ENCODE results near the gene ENGASE.

ENGASE gene

DNA sequence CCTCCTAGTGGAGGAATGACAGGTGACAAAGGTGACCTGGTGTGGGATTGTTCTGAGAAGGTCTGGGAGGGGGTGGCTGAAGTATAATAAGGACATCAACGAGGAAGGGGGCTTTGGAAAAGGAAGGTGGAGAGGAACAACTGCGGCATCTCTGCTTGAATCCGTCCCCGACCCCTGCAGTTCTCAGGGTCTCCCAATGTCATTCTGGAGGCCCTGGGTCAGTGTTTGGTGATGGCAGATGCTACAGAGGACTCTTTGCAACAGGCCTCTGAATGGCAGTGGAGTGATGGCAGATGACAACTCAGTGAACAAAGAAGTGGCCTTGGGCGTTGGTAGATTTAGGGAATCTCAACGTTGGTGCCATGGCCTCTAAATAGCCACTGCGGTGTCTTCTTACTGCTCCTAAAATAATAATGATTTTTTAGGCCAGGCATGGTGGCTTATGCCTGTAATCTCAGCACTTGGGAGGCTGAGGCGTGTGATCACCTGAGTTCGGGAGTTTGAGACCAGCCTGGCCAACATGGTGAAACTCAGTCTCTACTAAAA lies 1.3 kb downstream of the ENGASE start:
- no peak for DNase-seq
- in situ Hi-C loops (cut with MboI; ENCODE audit: low pct_unique_long_range_greater_than_20kb, low sequenced_read_pairs): no loop called here

DNA sequence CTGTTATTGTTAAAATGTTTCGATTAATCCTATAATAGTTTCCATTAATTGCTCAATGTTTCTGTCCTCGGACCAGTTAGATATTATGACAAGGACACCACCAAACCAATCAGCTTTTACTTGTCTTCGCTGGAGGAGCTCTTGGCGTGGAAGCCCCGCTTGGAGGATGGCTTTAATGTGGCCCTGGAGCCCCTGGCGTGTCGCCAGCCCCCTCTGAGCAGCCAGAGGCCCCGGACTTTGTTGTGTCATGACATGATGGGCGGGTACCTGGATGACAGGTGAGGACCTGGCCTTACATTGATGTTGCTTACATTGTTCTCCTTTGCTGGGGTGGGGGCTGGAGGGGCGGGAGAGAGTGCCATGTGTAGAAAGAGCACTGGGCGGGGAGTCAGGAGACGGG lies 3.0 kb downstream of the ENGASE start:
- in situ Hi-C loops (cut with MboI; ENCODE audit: low pct_unique_long_range_greater_than_20kb, low sequenced_read_pairs): no loop called here
- no peak for DNase-seq

GRCh38 chr17:79078476-79079190 lies 4.0 kb downstream of the ENGASE start:
- DNase-seq: no peak
- in situ Hi-C loops (cut with MboI; ENCODE audit: low pct_unique_long_range_greater_than_20kb, low sequenced_read_pairs): no loop called here

DNA sequence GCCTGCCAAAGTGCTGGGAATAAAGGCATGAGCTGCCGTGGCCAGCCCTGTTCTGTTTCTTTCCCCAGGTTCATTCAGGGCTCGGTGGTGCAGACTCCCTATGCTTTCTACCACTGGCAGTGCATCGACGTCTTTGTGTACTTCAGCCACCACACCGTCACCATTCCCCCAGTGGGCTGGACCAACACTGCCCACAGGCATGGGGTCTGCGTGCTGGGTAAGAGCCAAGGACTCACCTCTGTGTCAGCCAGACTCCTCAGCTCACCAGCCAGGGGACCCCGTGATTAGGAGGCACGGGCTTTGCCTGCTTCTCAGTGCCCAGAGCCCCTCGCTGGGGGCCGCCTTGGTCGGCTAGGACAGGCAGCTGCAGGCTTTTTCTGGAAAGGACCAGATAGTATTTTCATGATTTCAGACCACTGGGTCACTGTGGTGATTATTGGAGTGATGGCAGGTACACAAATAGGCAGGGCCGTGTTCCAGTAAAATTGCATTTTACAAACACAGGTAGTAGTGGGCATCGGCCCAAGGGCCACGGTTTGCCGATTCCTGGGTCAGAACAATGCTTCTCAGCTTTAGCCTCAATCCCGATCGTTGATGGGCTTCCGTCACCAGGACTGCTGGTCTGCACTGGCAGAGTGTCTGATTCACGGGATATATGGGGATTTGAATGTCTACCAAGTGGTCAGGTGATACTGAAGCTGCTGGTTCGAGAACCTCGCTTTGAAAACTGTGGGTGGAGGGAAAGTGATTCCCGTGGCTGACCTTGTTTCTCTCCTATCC lies 5.0 kb downstream of the ENGASE start:
- in situ Hi-C loops (cut with MboI; ENCODE audit: low pct_unique_long_range_greater_than_20kb, low sequenced_read_pairs): no loop called here
- no peak for DNase-seq

GRCh38 chr17:79080349-79080748 lies 5.7 kb downstream of the ENGASE start:
- in situ Hi-C loops (cut with MboI; ENCODE audit: low pct_unique_long_range_greater_than_20kb, low sequenced_read_pairs): no loop called here
- DNase-seq: no peak

- in situ Hi-C loops (cut with MboI; ENCODE audit: low pct_unique_long_range_greater_than_20kb, low sequenced_read_pairs): no loop called here
- no peak for DNase-seq
These were observed 6.2 kb downstream of the ENGASE start for GRCh38 chr17:79080761-79081290.

DNA sequence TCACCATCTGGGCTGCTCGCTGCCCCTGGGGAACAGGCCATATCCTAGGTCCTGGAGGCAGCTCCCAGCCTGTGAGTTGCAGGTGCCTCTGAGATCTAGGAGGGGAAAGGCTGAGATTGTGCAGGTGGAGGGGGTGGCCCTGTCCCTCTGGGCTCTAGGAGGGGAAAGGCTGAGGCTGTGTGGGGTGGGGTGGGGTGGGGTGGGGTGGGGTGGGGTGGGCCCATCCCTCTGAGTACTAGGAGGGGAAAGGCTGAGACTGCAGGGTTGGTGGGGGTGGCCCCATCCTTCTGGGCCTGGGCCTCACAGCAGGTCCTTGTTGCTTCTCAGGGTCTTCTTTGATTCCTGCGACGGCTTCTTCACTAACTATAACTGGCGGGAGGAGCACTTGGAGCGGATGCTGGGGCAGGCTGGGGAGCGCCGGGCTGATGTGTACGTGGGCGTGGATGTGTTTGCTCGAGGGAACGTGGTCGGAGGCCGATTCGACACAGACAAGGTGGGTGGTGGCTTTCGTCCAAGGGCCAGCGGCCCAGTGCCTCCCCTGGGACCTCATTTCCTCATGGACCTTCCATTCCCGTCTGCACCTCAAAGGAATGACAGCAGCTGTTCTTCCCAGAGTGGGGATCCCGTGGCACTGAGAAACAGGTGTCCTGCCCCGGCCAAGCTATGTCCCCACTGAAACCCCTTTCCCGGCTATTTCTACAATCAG lies 7.1 kb downstream of the ENGASE start:
- in situ Hi-C loops (cut with MboI; ENCODE audit: low pct_unique_long_range_greater_than_20kb, low sequenced_read_pairs): no loop called here

DNA sequence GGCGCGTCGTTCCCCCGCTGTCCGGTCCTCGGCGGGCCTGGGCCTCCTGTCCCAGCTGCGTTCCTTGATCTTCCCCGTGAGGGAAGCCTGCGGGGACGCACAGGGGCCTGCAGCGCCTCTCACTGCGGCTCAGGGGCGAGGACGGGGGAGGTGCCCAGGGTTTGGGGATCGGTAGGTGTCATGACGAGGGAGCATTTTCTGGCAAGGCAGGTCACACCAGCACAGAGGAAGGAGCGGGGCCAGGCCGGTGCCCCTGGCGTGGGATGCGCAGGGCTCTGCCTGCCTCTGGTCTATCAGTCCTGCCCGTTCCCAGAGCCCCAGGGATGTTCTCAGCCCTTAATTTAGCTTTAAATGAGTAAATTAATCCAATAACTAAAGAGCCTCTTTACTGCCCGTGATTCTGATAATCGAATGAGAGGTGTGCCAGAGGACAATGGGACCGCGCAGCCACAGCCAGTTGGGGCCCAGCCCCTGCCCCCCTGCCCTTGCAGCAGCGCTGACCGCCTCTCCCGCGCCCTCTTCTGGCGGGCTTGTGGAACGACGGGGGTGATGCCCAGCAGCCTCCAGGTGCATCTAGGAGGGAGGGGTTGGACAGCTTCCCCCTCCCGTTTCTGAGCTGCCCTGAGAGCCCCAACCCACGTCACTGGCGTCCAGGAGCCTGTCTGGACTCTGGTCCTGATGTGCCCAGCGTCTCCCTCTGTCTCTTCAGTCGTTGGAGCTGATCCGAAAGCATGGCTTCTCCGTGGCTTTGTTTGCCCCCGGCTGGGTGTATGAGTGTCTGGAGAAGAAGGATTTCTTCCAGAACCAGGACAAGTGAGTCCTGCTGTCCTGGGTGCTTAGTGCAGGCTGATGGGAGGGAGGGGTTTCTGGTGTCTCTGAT lies 7.9 kb downstream of the ENGASE start:
- in situ Hi-C loops (cut with MboI; ENCODE audit: low pct_unique_long_range_greater_than_20kb, low sequenced_read_pairs): no loop called here
- DNase-seq: peak; percentile 49

More for the DNA sequence above, 7.1 kb downstream of the ENGASE start:
- no peak for DNase-seq

- DNase-seq: no peak
- in situ Hi-C loops (cut with MboI; ENCODE audit: low pct_unique_long_range_greater_than_20kb, low sequenced_read_pairs): no loop called here
These were observed 8.8 kb downstream of the ENGASE start for GRCh38 chr17:79083191-79083971.

DNA sequence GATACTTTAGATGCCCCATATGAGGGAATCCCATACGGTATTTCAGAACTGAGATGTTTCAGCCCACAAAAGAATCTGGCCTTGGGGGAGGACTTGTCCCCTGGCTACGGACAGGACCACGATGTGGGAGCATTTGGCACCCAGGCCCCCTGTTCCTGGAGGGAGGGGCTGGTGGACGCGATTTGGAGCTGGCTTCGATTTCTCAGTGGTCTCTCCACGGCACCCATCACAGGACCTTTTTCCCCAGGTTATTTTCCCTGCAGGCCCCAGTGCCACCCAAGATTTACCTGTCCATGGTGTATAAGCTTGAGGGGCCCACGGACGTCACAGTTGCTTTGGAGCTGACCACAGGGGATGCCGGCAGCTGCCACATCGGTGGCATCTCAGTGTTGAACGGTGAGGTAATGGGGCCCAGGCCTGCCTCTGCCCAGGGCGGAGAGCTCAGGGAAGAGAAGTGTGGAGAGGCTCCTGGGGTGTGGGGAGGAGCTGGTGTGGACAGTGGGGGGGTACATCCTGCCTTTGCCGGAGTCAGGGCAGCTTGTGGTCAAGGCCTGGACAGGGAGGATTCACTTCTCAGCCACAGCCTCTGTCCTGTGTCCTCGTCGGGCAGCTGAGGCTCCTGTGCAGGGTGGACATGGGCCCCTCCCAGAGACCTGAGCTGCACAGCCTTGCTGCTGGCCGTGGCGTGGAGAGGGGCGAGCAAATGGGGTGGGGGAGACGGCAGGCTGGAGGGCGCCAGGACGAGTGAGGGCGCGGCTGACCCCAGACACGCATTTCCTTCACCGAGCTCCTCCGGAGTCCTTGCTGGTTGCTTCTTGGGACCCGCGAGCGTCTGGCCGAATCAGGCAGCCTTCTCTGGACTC lies 9.9 kb downstream of the ENGASE start:
- no peak for DNase-seq
- in situ Hi-C loops (cut with MboI; ENCODE audit: low pct_unique_long_range_greater_than_20kb, low sequenced_read_pairs): no loop called here

GRCh38 chr17:79085154-79085920 lies 10.7 kb downstream of the ENGASE start:
- in situ Hi-C loops (cut with MboI; ENCODE audit: low pct_unique_long_range_greater_than_20kb, low sequenced_read_pairs): no loop called here
- DNase-seq: no peak

DNA sequence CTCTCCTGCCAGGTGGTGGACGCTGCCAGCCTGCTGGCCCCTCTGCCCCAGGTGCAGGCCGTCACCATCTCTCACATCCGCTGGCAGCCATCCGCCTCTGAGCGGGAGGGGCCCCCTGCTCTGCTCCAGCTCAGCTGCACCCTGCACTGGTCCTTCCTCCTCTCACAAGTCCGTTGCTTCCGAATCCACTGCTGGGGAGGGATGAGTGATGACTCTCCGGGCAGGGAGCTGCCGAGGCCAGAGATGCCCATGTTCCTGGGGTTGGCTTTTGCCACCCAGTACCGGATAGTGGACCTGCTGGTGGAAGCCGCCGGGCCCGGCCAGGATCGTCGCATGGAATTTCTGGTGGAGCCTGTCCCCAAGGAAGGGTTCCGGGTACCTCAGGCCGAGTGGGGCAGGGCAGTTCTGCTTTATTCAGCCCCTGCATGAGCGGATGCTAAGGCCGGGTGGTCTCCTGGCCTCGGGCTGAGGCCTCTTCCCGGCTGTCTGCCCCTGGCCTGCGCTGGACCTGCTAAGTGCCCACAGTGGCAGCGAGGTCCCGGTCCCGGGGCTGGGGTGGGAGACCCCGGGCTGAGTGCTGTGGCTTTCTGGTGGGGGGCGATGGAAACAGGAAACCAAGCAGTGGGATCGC lies 11.4 kb downstream of the ENGASE start:
- in situ Hi-C loops (cut with MboI; ENCODE audit: low pct_unique_long_range_greater_than_20kb, low sequenced_read_pairs): no loop called here
- DNase-seq: no peak

DNA sequence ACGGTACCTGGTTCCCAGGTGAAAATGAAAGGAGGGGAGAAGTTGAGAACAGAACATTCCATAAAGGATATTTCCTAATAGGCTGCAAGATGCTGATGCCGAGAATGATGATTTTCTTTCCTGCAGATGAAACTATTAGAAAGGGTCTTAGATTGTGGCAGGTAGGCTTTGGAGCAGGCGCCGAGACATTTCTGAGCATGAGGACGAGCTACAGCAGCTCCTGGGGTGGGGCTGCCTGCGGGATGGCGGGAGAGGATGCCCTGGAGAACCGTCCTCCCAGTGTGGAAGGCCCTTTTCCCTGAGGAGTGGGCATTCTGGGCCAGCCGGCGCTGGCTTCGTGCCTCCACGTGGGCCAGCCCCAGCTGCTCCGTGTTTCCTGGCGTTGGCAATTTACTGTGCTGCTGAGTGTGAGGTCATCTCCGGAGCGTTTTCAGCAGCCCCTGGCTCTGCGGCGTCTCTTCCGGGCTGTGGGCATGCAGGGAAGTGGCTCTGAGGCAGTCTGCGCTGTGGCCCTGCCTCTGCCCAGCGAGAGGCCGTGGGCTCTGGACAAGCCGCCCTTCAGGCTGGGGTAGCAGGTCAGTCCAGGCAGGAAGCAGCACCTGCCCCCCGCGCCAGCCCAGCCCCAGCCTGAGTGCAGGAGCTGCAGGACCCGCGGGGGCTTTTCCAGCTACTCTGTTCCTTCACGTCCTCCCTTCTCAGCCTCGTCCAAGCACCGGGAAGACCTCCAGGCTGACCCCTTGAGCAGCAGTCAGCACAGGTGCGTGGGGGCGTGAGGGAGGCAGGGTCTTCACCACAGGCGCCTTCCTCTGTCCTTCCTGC lies 12.2 kb downstream of the ENGASE start:
- DNase-seq: no peak
- in situ Hi-C loops (cut with MboI; ENCODE audit: low pct_unique_long_range_greater_than_20kb, low sequenced_read_pairs): no loop called here

- in situ Hi-C loops (cut with MboI; ENCODE audit: low pct_unique_long_range_greater_than_20kb, low sequenced_read_pairs): no loop called here
- peak; percentile 74 for DNase-seq
These were observed 13.0 kb downstream of the ENGASE start for GRCh38 chr17:79087428-79088143.

All from KBM-7 (cell line).